Mononuclear cell (primary cell): Measurements from ENCODE around the gene CBARP. TPM values are rescaled to one million over a fixed set of nuclear protein-coding genes. Genes with fewer than 3 reads are reported as not detected.
"Not testable (repeated sequence)": the region's sequence is repeated elsewhere in the genome, so short reads cannot be mapped to it uniquely, and the experiment has no call there.

Experiments used
- H3K27me3 ChIP-seq: 2 replicates; pipeline ENCODE4 v1.6.0; 2011; ENCODE audit warnings: low read length, control low read depth; ENCODE audit not compliant: insufficient read depth
- H3K4me1 ChIP-seq: 2 replicates; pipeline ENCODE4 v1.5.1; 2011; ENCODE audit warnings: mild to moderate bottlenecking, low read length, control low read depth; ENCODE audit not compliant: insufficient read depth
- H3K4me3 ChIP-seq: 2 replicates; pipeline ENCODE4 v1.5.1; 2011; ENCODE audit warnings: mild to moderate bottlenecking, low read length, moderate library complexity
- H3K9me3 ChIP-seq: 2 replicates; pipeline ENCODE4 v1.5.1; 2011; ENCODE audit warnings: low read depth, mild to moderate bottlenecking, control low read depth, low read length
- total RNA-seq: library from RNA; depleted of rRNA; stranded (reverse); fragments of >200 nt; gene quantifications from one replicate; pipeline ENCODE4 v1.2.3, GENCODE V29; 2012

The CBARP gene
- total RNA-seq, 1 donor = not detected

- H3K27me3 ChIP-seq = no peaks in the 10 kb centered on the region
- H3K4me3 ChIP-seq = no peak overlapping the region
- peaks cover 52% of the 10 kb centered on the region for H3K4me1 ChIP-seq
- no peaks in the 10 kb centered on the region for H3K9me3 ChIP-seq
Observed at GRCh38 chr19:1213391-1214286, 24.2 kb downstream of the CBARP start.

- Histone ChIP-seq H3K27me3 (no peaks in the 10 kb centered on the region), H3K9me3 (no peaks in the 10 kb centered on the region), H3K4me3 (no peak overlapping the region), H3K4me1 (peaks cover 72% of the 10 kb centered on the region)
Observed at GRCh38 chr19:1211494-1212234, 26.1 kb downstream of the CBARP start.

- no peak overlapping the region for H3K4me3 ChIP-seq
- no peaks in the 10 kb centered on the region for H3K9me3 ChIP-seq
- H3K4me1 ChIP-seq = peaks cover 77% of the 10 kb centered on the region
- no peaks in the 10 kb centered on the region for H3K27me3 ChIP-seq
Observed at GRCh38 chr19:1210227-1210538, 27.6 kb downstream of the CBARP start.

- peaks cover 75% of the 10 kb centered on the region for H3K4me1 ChIP-seq
- not testable (repeated sequence) for H3K9me3 ChIP-seq, H3K4me3 ChIP-seq, H3K27me3 ChIP-seq
Observed at GRCh38 chr19:1208830-1209229, 29.0 kb downstream of the CBARP start.

- Histone ChIP-seq H3K4me1 (peaks cover 73% of the 10 kb centered on the region), H3K4me3 (peak overlapping the region; percentile 62), H3K9me3 (no peaks in the 10 kb centered on the region), H3K27me3 (no peaks in the 10 kb centered on the region)
Observed at GRCh38 chr19:1206864-1207450, 30.8 kb downstream of the CBARP start.

GRCh38 chr19:1206150-1206863 is 31.5 kb downstream of the CBARP start:
- no peaks in the 10 kb centered on the region for H3K9me3 ChIP-seq
- peaks cover 67% of the 10 kb centered on the region for H3K4me1 ChIP-seq
- H3K27me3 ChIP-seq = no peaks in the 10 kb centered on the region
- peak overlapping the region; percentile 62 for H3K4me3 ChIP-seq

- no peaks in the 10 kb centered on the region for H3K27me3 ChIP-seq
- peaks cover 61% of the 10 kb centered on the region for H3K4me1 ChIP-seq
- H3K9me3 ChIP-seq = no peaks in the 10 kb centered on the region
- H3K4me3 ChIP-seq = peak within 1 kb of the TSS; percentile 62
Observed at GRCh38 chr19:1205114-1206099, 32.4 kb downstream of the CBARP start, which contains the start of gene STK11. Gene STK11, plus strand, starts transcription at chr19:1205778. Its CDS starts 1,136 bp downstream, at chr19:1206914.

GRCh38 chr19:1200614-1201013 is 37.2 kb downstream of the CBARP start:
- H3K4me3 ChIP-seq, H3K9me3 ChIP-seq, H3K27me3 ChIP-seq: not testable (repeated sequence)
- H3K4me1 ChIP-seq = peaks cover 22% of the 10 kb centered on the region

- Histone ChIP-seq H3K4me3 (no peak overlapping the region), H3K27me3 (no peaks in the 10 kb centered on the region), H3K9me3 (no peaks in the 10 kb centered on the region), H3K4me1 (peaks cover 16% of the 10 kb centered on the region)
Observed at GRCh38 chr19:1199531-1199930, 38.3 kb downstream of the CBARP start.

- peaks cover 33% of the 10 kb centered on the region for H3K4me1 ChIP-seq
- no peaks in the 10 kb centered on the region for H3K27me3 ChIP-seq
- no peaks in the 10 kb centered on the region for H3K9me3 ChIP-seq
- H3K4me3 ChIP-seq = no peak overlapping the region
Observed at GRCh38 chr19:1189419-1189818, 48.4 kb downstream of the CBARP start.

- H3K4me1 ChIP-seq = peaks cover 24% of the 10 kb centered on the region
- no peak overlapping the region for H3K4me3 ChIP-seq
- H3K9me3 ChIP-seq = no peaks in the 10 kb centered on the region
- no peaks in the 10 kb centered on the region for H3K27me3 ChIP-seq
Observed at GRCh38 chr19:1183543-1184172, 54.1 kb downstream of the CBARP start.

- Histone ChIP-seq H3K27me3 (no peaks in the 10 kb centered on the region), H3K4me3 (no peak overlapping the region), H3K9me3 (no peaks in the 10 kb centered on the region), H3K4me1 (peaks cover 31% of the 10 kb centered on the region)
Observed at GRCh38 chr19:1182727-1183126, 55.1 kb downstream of the CBARP start.

GRCh38 chr19:1182068-1182467 is 55.7 kb downstream of the CBARP start:
- Histone ChIP-seq H3K9me3 (no peaks in the 10 kb centered on the region), H3K4me1 (peaks cover 37% of the 10 kb centered on the region), H3K27me3 (no peaks in the 10 kb centered on the region), H3K4me3 (no peak overlapping the region)
